NB4 (cell line): ENCODE measurements around the gene APEX2.

Experiments
- DNase-seq: peaks from one replicate; pipeline ENCODE4 v3.0.0; 2010; ENCODE audit warnings: low read depth
- H3K4me3 ChIP-seq: one replicate; pipeline ENCODE4 v1.5.1; 2011; ENCODE audit warnings: mild to moderate bottlenecking, low read depth, low read length, moderate library complexity
- CTCF ChIP-seq: IDR thresholded peaks from one replicate; pipeline ENCODE4 v1.5.1; 2012; ENCODE audit warnings: low read depth, low read length
- MAX ChIP-seq: IDR thresholded peaks from 2 replicates; pipeline ENCODE4 v1.6.1; 2011; ENCODE audit warnings: low read depth, low read length
- POLR2A ChIP-seq: IDR thresholded peaks from 2 replicates; pipeline ENCODE4 v1.6.1; 2011; ENCODE audit warnings: mild to moderate bottlenecking; ENCODE audit not compliant: insufficient read length; ENCODE audit errors: extremely low read depth

Gene APEX2

GRCh38 chrX:55057675-55058249, 57.6 kb downstream of the APEX2 start:
- TF ChIP-seq MAX (peak; percentile 42), POLR2A (no peak), CTCF (peak; percentile 54)
- peak; percentile 20 for DNase-seq
- H3K4me3 ChIP-seq, result no peak overlapping the region
